ENCODE data around the gene F11. TPM values are rescaled to one million over a fixed set of nuclear protein-coding genes. Genes with fewer than 3 reads are reported as not detected.
"Not testable (repeated sequence)": the region's sequence is repeated elsewhere in the genome, so short reads cannot be mapped to it uniquely, and the experiment has no call there.

F11 gene
- total RNA-seq, 4 donors from 2014 or later = 0.48 to 0.67 TPM; not detected in 2

DNA sequence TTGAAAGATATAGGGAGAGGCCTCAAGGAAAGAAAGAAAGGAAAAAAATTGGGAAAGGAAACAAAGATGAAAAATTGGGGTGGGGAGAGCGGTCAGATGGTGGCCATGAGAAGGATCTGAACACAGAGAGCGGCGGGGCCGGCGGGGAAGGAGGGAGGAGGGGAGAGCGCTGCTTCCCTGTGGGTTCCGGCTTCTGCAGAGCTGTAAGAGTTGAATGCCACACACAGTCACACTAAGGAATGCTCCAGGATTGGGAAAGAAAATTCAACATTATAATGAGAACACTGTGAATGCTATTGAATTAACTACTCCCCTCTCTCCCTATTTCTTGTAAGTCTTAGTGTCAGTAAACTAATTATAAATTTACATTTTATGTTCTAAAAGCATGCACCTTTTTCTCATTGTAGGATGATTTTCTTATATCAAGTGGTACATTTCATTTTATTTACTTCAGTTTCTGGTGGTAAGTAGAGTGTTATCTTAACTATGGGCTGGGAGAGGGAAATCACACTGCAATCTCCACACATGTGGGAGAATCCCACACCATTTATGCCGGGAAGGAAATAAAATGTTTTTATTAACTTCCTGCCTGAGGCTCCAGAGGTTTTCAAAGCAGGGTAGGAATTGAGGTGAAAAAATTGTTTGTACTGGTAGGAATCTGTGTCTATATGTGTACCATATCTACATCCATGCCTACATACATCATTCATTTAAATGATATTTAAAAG lies 904 bp downstream of the F11 start:
- no peak for DNase-seq
- TF ChIP-seq, protein P1, sequence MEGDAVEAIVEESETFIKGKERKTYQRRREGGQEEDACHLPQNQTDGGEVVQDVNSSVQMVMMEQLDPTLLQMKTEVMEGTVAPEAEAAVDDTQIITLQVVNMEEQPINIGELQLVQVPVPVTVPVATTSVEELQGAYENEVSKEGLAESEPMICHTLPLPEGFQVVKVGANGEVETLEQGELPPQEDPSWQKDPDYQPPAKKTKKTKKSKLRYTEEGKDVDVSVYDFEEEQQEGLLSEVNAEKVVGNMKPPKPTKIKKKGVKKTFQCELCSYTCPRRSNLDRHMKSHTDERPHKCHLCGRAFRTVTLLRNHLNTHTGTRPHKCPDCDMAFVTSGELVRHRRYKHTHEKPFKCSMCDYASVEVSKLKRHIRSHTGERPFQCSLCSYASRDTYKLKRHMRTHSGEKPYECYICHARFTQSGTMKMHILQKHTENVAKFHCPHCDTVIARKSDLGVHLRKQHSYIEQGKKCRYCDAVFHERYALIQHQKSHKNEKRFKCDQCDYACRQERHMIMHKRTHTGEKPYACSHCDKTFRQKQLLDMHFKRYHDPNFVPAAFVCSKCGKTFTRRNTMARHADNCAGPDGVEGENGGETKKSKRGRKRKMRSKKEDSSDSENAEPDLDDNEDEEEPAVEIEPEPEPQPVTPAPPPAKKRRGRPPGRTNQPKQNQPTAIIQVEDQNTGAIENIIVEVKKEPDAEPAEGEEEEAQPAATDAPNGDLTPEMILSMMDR (IDR thresholded peaks at IDR 0.05) = no peak
- no peak for TF ChIP-seq POLR2A (IDR thresholded peaks at IDR 0.05)
- H3K9me3 ChIP-seq = no peaks in the 10 kb centered on the region
- H3K27ac ChIP-seq = no peak overlapping the region
- no peaks in the 10 kb centered on the region for H3K27me3 ChIP-seq
- H3K4me1 ChIP-seq = no peaks in the 10 kb centered on the region
- H3K4me3 ChIP-seq = no peak overlapping the region
- H3K36me3 ChIP-seq = no peaks in the 10 kb centered on the region
- intact Hi-C loops (cut with DNase I; ENCODE audit: low total_unique reads) = no loop called here

DNA sequence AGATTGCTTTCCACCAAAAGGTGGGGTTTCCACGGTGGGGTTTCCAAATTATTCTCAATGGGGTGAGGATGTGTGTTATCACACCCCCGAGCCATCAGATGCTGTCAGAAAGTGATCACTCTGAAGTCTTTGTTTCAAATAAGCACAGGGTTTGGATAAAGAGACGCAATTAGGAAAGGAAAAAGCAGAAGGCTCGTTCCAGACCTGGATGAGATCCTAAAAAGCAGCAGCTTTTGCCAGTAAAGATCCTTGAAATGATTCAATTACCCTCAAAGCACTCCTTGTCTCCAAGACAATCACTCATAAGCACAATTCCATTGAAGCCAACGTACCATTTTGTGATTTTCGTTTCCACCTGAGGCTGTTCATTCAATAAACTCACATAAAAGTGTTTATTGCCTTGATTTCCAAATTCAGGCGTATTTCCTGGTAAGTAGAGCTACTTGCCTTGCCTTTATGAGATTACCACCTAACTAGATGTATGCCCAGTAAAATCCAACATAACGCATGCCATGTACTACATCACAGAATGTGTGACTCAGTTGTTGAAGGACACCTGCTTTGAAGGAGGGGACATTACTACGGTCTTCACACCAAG lies 5.2 kb downstream of the F11 start:
- Histone ChIP-seq H3K9me3 (no peaks in the 10 kb centered on the region), H3K27me3 (no peaks in the 10 kb centered on the region), H3K27ac (no peak overlapping the region), H3K4me1 (no peaks in the 10 kb centered on the region), H3K4me3 (no peak overlapping the region), H3K36me3 (no peaks in the 10 kb centered on the region)
- no peak for DNase-seq
- TF ChIP-seq, protein P1 (IDR thresholded peaks at IDR 0.05) = no peak
- no peak for TF ChIP-seq POLR2A (IDR thresholded peaks at IDR 0.05)
- intact Hi-C loops (cut with DNase I; ENCODE audit: low total_unique reads) = no loop called here

DNA sequence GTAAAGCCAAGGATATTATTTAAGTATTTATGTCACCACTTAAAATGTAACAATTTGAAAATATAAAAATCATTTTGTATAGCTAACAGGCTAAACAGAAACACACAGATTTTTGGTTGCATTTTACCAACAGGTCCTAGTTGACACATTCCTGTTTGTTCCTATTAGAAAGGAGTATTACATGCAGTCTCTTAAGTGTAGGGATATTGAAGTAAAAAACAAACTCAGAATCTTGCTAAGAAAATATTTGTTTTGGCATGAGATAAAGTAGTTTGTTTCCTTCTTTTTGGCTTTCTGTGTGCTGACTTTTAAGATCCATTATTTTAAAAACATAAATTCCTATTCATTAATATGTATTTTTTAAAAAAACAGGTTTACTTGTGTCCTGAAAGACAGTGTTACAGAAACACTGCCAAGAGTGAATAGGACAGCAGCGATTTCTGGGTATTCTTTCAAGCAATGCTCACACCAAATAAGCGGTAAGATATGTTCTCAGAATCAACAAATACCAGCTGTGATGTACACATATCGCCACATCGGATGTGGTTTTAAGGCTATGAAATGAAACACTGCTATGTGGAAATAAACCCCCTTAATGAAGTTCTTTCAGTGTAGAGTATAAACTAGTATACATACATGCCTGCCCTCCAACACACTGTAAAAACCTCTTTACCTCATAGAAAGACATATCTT lies 6.9 kb downstream of the F11 start:
- TF ChIP-seq, protein P1 (IDR thresholded peaks at IDR 0.05) = no peak
- no peak for TF ChIP-seq POLR2A (IDR thresholded peaks at IDR 0.05)
- no peaks in the 10 kb centered on the region for H3K36me3 ChIP-seq
- no peak for DNase-seq
- no peaks in the 10 kb centered on the region for H3K4me1 ChIP-seq
- H3K27me3 ChIP-seq = no peaks in the 10 kb centered on the region
- intact Hi-C loops (cut with DNase I; ENCODE audit: low total_unique reads) = no loop called here
- H3K9me3 ChIP-seq = no peaks in the 10 kb centered on the region
- no peak overlapping the region for H3K4me3 ChIP-seq
- H3K27ac ChIP-seq = no peak overlapping the region

DNA sequence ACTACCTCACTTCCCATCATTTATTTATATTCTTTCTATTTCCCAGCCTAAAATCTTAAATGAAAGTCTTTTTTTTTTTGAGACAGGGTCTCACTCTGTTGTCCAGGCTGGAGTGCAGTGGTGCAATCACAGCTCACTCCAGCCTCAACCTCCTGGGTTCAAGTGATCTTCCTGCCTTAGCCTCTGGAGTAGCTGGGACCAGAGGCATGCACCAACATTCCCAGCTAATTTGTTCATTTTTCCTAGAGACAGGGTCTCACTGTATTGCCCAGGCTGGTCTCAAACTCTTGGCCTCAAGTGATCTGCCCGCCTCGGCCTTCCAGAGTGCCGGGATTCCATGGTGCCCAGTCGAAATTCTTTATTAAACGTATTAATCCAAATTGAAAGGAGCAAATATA lies 7.4 kb downstream of the F11 start:
- H3K27ac ChIP-seq; H3K27me3 ChIP-seq; intact Hi-C loops (cut with DNase I; ENCODE audit: low total_unique reads); H3K36me3 ChIP-seq; H3K4me1 ChIP-seq; H3K4me3 ChIP-seq; DNase-seq; H3K9me3 ChIP-seq: not testable (repeated sequence)

DNA sequence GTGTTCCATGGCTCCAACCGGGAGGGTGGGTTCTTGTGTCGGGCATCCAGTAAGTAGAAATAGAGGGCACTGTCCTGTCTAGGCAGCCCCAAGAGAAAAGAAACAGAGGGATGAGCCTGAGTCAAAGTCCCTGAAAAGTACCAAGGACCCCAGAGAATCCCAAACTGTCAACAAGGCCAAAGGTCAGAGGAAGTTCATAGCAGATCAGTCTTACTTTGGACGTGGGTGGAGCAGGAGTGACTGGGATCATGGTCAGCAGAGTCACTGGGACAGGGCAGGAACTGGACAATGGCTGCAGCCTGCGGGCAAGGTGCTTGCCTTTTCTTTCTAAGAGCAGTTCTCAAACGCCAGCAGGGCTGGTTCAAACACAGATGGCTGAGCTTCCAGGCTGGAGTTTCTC lies 17.3 kb downstream of the F11 start:
- Histone ChIP-seq H3K9me3 (no peaks in the 10 kb centered on the region), H3K4me3 (no peak overlapping the region), H3K36me3 (no peaks in the 10 kb centered on the region), H3K27ac (no peak overlapping the region), H3K4me1 (no peaks in the 10 kb centered on the region), H3K27me3 (no peaks in the 10 kb centered on the region)
- intact Hi-C loops (cut with DNase I; ENCODE audit: low total_unique reads) = no loop called here
- TF ChIP-seq, protein P1 (IDR thresholded peaks at IDR 0.05) = no peak
- no peak for TF ChIP-seq POLR2A (IDR thresholded peaks at IDR 0.05)
- DNase-seq = no peak
